GM18867 (cell line): ENCODE results near the gene MYH9.

Source experiments
- ATAC-seq: cut with Tn5 transposase; IDR thresholded peaks from one replicate; pipeline ENCODE4 v1.9.1; 2021; ENCODE audit warnings: mild to moderate bottlenecking, moderate library complexity; ENCODE audit not compliant: unreplicated experiment

Gene MYH9

GRCh38 chr22:36319595-36320497, 67.9 kb downstream of the MYH9 start:
- ATAC-seq, result no peak

GRCh38 chr22:36318442-36318841, 69.3 kb downstream of the MYH9 start:
- ATAC-seq, result no peak

GRCh38 chr22:36317658-36318271, 70.0 kb downstream of the MYH9 start:
- ATAC-seq, result no peak

- no peak for ATAC-seq
Measured at GRCh38 chr22:36316419-36316818, 71.3 kb downstream of the MYH9 start.

- ATAC-seq, result no peak
Measured at GRCh38 chr22:36315325-36315724, 72.4 kb downstream of the MYH9 start.

GRCh38 chr22:36311386-36312085, 76.2 kb downstream of the MYH9 start:
- no peak for ATAC-seq

- ATAC-seq, result no peak
Measured at GRCh38 chr22:36308880-36309279, 78.9 kb downstream of the MYH9 start.

GRCh38 chr22:36306227-36306626, 81.5 kb downstream of the MYH9 start:
- ATAC-seq, result no peak

- no peak for ATAC-seq
Measured at GRCh38 chr22:36305813-36306212, 82.0 kb downstream of the MYH9 start.

GRCh38 chr22:36304429-36304828, 83.3 kb downstream of the MYH9 start:
- no peak for ATAC-seq

- no peak for ATAC-seq
Measured at GRCh38 chr22:36303874-36304273, 83.9 kb downstream of the MYH9 start.

- no peak for ATAC-seq
Measured at GRCh38 chr22:36303115-36303467, 84.7 kb downstream of the MYH9 start.

- no peak for ATAC-seq
Measured at GRCh38 chr22:36302439-36303114, 85.2 kb downstream of the MYH9 start.

- no peak for ATAC-seq
Measured at GRCh38 chr22:36301851-36302250, 85.9 kb downstream of the MYH9 start.

- no peak for ATAC-seq
Measured at GRCh38 chr22:36301384-36301828, 86.4 kb downstream of the MYH9 start.

GRCh38 chr22:36300396-36301212, 87.2 kb downstream of the MYH9 start:
- ATAC-seq, result no peak

- no peak for ATAC-seq
Measured at GRCh38 chr22:36299911-36300310, 87.9 kb downstream of the MYH9 start.

GRCh38 chr22:36299295-36299694, 88.5 kb downstream of the MYH9 start:
- ATAC-seq, result no peak

- no peak for ATAC-seq
Measured at GRCh38 chr22:36298601-36299000, 89.2 kb downstream of the MYH9 start.

- no peak for ATAC-seq
Measured at GRCh38 chr22:36298118-36298517, 89.6 kb downstream of the MYH9 start.
